ENCODE measurements around the gene CPNE8.

CPNE8 gene

GRCh38 chr12:38884666-38885065, 20.7 kb downstream of the CPNE8 start:
- Histone ChIP-seq H3K9ac (ENCODE audit: low read length) (no peak overlapping the region), H3K4me1 (ENCODE audit: low read length) (no peaks in the 10 kb centered on the region), H3K9me3 (replicated peaks; ENCODE audit: insufficient read depth, low read length) (no peaks in the 10 kb centered on the region), H3K4me3 (ENCODE audit: low read length) (no peak overlapping the region), H3K27ac (ENCODE audit: low read length) (no peak overlapping the region), H3K27me3 (replicated peaks; ENCODE audit: insufficient read depth, low read length) (no peaks in the 10 kb centered on the region), H2AFZ (ENCODE audit: low read length) (no peak overlapping the region), H4K20me1 (ENCODE audit: insufficient read depth, low read length) (no peaks in the 10 kb centered on the region; the same call in 1 of the 2 replicates), H3F3A (ENCODE audit: insufficient read depth, low read length) (no peaks in the 10 kb centered on the region), H3K36me3 (replicated peaks; ENCODE audit: insufficient read depth, low read length) (no peaks in the 10 kb centered on the region), H3K4me2 (ENCODE audit: low read depth, low read length) (no peak overlapping the region), H3K9me2 (replicated peaks; ENCODE audit: insufficient read depth, low read length) (no peaks in the 10 kb centered on the region), H3K79me2 (ENCODE audit: low read length) (peaks cover 29% of the 10 kb centered on the region)
- TF ChIP-seq EZH2 (optimal IDR thresholded peaks at IDR 0.05; ENCODE audit: low read depth, low read length) = no peak
- no peak for TF ChIP-seq EZH2phosphoT487 (IDR thresholded peaks at IDR 0.05; ENCODE audit: low read length)
- no peak for TF ChIP-seq CTCF (IDR thresholded peaks at IDR 0.05; ENCODE audit: low read length)
- no peak for DNase-seq

- Histone ChIP-seq H3F3A (ENCODE audit: insufficient read depth, low read length) (no peaks in the 10 kb centered on the region), H3K79me2 (ENCODE audit: low read length) (peaks cover 30% of the 10 kb centered on the region), H3K4me1 (ENCODE audit: low read length) (no peaks in the 10 kb centered on the region), H3K4me2 (ENCODE audit: low read depth, low read length) (no peak overlapping the region), H2AFZ (ENCODE audit: low read length) (no peak overlapping the region), H3K36me3 (replicated peaks; ENCODE audit: insufficient read depth, low read length) (no peaks in the 10 kb centered on the region), H3K9me3 (replicated peaks; ENCODE audit: insufficient read depth, low read length) (no peaks in the 10 kb centered on the region), H3K27me3 (replicated peaks; ENCODE audit: insufficient read depth, low read length) (no peaks in the 10 kb centered on the region), H4K20me1 (ENCODE audit: insufficient read depth, low read length) (no peaks in the 10 kb centered on the region; the same call in 1 of the 2 replicates), H3K9ac (ENCODE audit: low read length) (no peak overlapping the region), H3K27ac (ENCODE audit: low read length) (no peak overlapping the region), H3K4me3 (ENCODE audit: low read length) (no peak overlapping the region), H3K9me2 (replicated peaks; ENCODE audit: insufficient read depth, low read length) (no peaks in the 10 kb centered on the region)
- DNase-seq = no peak
- TF ChIP-seq CTCF (IDR thresholded peaks at IDR 0.05; ENCODE audit: low read length) (no peak), EZH2 (optimal IDR thresholded peaks at IDR 0.05; ENCODE audit: low read depth, low read length) (no peak), EZH2phosphoT487 (IDR thresholded peaks at IDR 0.05; ENCODE audit: low read length) (no peak)
Measured at GRCh38 chr12:38883629-38884134, 21.7 kb downstream of the CPNE8 start.

- Histone ChIP-seq H3K36me3 (replicated peaks; ENCODE audit: insufficient read depth, low read length) (no peaks in the 10 kb centered on the region), H3F3A (ENCODE audit: insufficient read depth, low read length) (no peaks in the 10 kb centered on the region), H3K9ac (ENCODE audit: low read length) (no peak overlapping the region), H3K4me1 (ENCODE audit: low read length) (no peaks in the 10 kb centered on the region), H3K27ac (ENCODE audit: low read length) (no peak overlapping the region), H4K20me1 (ENCODE audit: insufficient read depth, low read length) (no peaks in the 10 kb centered on the region; the same call in 1 of the 2 replicates), H3K4me3 (ENCODE audit: low read length) (no peak overlapping the region), H3K27me3 (replicated peaks; ENCODE audit: insufficient read depth, low read length) (no peaks in the 10 kb centered on the region), H3K79me2 (ENCODE audit: low read length) (peaks cover 25% of the 10 kb centered on the region), H3K9me3 (replicated peaks; ENCODE audit: insufficient read depth, low read length) (no peaks in the 10 kb centered on the region), H3K9me2 (replicated peaks; ENCODE audit: insufficient read depth, low read length) (no peaks in the 10 kb centered on the region), H3K4me2 (ENCODE audit: low read depth, low read length) (no peak overlapping the region), H2AFZ (ENCODE audit: low read length) (no peak overlapping the region)
- no peak for DNase-seq
- no peak for TF ChIP-seq EZH2phosphoT487 (IDR thresholded peaks at IDR 0.05; ENCODE audit: low read length)
- TF ChIP-seq EZH2 (optimal IDR thresholded peaks at IDR 0.05; ENCODE audit: low read depth, low read length) = no peak
- TF ChIP-seq CTCF (IDR thresholded peaks at IDR 0.05; ENCODE audit: low read length) = no peak
Measured at GRCh38 chr12:38880288-38880687, 25.1 kb downstream of the CPNE8 start.
